ENCODE measurements around the gene SMCR8.

- TF ChIP-seq EP300 (IDR thresholded peaks at IDR 0.05; ENCODE audit: borderline replicate concordance in 1 of 2, low read depth in 1 of 2, low read length in 1 of 2) (no peak), RCOR1 (IDR thresholded peaks at IDR 0.05; ENCODE audit: low read length) (no peak), CTCF (IDR thresholded peaks at IDR 0.05) (no peak), EZH2phosphoT487 (IDR thresholded peaks at IDR 0.05; ENCODE audit: borderline replicate concordance, low read depth) (no peak), REST (IDR thresholded peaks at IDR 0.05; ENCODE audit: low read depth, low read length) (no peak), JUND (IDR thresholded peaks at IDR 0.05) (no peak), CHD2 (IDR thresholded peaks at IDR 0.05; ENCODE audit: low read length, partially characterized antibody) (no peak)
Observed at GRCh38 chr17:18315562-18315922, 449 bp downstream of the SMCR8 start.

All from SK-N-SH (cell line).